Fibroblast of mammary gland (primary cell): ENCODE results near the gene SPIRE1.
"Not testable (repeated sequence)": the region's sequence is repeated elsewhere in the genome, so short reads cannot be mapped to it uniquely, and the experiment has no call there.

Experiments
- DNase-seq: peaks from one replicate; pipeline ENCODE4 v3.0.0-alpha.2; 2010; ENCODE audit warnings: low read depth
- H3K4me3 ChIP-seq: 2 replicates; pipeline ENCODE4 v1.5.1; 2011; ENCODE audit warnings: low read depth, mild to moderate bottlenecking, low read length, moderate library complexity; ENCODE audit not compliant: control insufficient read depth
- TF ChIP-seq, protein P1 (sequence below): conservative IDR thresholded peaks from 2 replicates; pipeline ENCODE4 v1.5.1; 2011; ENCODE audit warnings: low read depth, low read length, inconsistent platforms; ENCODE audit not compliant: control insufficient read depth, insufficient read depth

SPIRE1 gene

DNA sequence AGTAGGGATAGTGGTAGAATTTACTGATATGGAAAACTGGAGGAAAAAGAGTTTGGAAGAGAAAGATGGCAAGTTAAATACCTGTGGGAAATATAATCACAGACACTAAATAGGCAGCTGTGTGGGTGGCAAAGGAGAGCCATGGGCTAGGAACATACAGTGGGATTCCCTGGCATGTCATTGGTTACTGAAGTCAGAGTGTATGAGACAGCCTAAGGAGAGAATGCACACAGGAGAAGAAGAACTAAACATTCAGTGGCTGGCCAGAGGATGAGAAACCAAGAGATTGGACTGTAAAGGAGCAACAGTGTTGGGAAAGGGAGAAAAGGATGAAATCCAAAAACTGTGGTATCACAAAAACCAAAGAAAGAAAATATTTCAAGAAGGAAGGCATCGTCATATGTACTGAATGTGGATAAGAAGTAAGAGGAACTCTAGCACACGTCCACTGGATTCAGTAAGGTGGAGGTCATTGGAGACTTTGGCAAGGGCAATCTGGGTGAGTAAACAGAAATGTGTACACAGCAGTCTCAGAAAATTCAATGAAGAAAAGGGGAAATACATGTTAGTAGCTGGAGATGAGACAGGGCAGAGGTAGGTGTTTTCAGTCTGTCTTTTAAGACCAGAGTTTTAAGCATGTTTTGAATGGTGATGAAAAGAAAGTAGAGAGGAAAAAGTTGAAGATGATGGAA lies 83.3 kb downstream of the SPIRE1 start:
- TF ChIP-seq, protein P1, sequence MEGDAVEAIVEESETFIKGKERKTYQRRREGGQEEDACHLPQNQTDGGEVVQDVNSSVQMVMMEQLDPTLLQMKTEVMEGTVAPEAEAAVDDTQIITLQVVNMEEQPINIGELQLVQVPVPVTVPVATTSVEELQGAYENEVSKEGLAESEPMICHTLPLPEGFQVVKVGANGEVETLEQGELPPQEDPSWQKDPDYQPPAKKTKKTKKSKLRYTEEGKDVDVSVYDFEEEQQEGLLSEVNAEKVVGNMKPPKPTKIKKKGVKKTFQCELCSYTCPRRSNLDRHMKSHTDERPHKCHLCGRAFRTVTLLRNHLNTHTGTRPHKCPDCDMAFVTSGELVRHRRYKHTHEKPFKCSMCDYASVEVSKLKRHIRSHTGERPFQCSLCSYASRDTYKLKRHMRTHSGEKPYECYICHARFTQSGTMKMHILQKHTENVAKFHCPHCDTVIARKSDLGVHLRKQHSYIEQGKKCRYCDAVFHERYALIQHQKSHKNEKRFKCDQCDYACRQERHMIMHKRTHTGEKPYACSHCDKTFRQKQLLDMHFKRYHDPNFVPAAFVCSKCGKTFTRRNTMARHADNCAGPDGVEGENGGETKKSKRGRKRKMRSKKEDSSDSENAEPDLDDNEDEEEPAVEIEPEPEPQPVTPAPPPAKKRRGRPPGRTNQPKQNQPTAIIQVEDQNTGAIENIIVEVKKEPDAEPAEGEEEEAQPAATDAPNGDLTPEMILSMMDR = no peak
- H3K4me3 ChIP-seq = no peak overlapping the region
- no peak for DNase-seq

DNA sequence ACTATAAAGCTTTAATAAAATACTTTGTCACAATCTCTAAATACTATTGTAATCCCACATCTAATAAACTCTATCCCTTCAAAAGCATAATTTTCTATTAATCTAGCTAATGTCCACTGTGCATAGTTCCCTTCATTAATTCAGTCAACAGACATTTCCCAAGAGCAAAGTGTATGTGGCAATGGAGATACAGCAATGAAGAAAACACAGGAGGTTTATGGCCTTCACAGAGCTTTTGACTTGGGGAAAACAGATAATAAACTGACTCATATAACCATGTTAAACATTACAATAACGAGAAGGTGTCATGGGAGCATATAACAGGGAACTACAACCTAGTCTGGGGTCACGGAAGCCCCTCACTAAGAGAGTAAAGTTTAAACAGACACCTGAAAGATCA lies 86.3 kb downstream of the SPIRE1 start:
- no peak overlapping the region for H3K4me3 ChIP-seq
- DNase-seq = no peak
- TF ChIP-seq, protein P1 = no peak

DNA sequence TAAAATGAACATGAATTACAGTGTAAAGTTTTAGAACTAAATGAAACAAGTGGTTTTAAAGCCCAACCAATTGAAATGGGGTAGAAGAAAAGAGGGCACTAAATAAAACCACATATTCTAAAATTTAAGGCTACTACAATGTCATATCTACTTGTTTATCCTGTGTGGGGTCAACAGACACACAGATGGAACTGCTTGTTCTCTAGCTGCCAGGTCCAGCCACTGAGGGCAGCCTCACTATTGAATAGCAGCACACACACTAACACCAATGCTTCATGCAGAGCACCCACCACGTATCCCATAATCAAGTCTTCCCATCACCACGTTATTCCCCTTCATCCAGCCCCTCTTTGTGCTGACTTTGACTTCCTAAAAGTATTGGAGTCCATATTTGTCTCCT lies 88.1 kb downstream of the SPIRE1 start:
- TF ChIP-seq, protein P1 = no peak
- no peak overlapping the region for H3K4me3 ChIP-seq
- no peak for DNase-seq

DNA sequence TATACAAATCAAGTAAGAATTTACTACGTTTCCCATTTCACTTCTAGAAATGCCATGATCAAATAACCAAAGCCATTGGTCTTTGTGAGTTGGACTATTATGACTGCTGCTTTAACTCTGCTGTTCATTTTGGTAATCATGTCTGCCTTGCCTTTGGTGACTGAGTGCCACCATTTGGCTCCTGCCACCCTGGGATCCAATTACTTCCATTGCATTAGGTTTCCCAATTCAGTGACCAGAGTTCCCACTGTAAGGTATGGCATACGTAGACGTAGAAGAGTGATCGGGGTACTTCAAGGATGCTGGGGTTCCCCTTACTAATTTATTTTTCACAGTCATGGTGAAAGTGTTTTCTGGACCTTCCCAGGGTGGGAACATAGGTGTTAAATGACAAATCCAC lies 90.1 kb downstream of the SPIRE1 start:
- no peak for DNase-seq
- no peak overlapping the region for H3K4me3 ChIP-seq
- TF ChIP-seq, protein P1 = no peak

DNA sequence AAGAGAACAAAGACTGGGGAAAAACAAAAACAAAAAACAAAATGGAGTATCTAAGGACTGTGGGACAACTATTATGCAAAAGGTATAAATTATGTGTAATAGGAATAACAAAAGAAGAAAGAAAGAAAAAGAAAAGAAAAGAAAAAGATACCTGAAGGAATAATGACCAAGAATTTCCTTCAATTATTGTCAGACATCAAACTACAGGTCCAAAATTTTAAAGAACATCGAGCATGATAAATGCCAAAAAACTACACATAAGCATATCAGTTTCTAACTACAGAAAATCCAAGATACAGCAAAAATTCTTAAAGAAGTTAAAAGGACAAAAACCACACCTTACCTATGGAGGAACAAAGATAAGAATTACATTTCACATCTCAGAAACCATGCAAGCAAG lies 93.0 kb downstream of the SPIRE1 start:
- TF ChIP-seq, protein P1 = no peak
- DNase-seq = no peak
- no peak overlapping the region for H3K4me3 ChIP-seq

DNA sequence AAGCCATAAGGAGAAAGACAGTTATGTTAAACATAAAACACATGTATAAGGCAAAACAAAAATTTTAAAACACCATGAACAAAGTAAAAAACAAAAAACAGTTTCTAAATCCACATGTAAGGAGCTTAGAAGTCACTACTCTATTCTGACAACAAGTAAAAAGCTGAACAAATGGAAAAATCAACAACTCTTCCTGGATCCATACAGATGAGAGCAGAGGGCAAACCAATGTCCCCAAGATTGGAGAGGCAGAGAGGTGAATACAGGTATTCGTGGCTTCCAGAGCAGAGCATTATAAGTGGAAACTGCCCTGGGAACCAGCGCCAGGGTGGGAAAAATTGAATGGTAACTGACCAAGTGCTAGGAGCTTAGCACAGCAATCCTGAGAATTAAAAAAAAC lies 93.5 kb downstream of the SPIRE1 start:
- TF ChIP-seq, protein P1 = no peak
- H3K4me3 ChIP-seq = no peak overlapping the region
- no peak for DNase-seq

DNA sequence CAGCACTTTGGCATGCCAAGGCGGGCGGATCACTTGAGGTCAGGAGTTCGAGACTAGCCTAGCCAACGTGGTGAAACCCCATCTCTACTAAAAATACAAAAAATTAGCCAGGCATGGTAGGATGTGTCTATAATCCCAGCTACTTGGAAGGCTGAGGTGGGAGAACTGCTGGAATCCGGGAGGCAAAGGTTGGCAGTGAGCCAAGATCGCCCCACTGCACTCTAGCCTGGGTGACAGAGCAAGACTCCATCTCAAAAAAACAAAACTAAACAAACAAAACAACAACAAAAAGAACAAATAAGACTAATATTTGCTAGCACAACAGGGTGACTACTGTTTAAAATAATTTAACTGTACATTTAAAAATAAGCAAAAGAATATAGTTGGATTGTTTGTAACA lies 97.3 kb downstream of the SPIRE1 start:
- H3K4me3 ChIP-seq, DNase-seq: not testable (repeated sequence)
